Endodermal cell (in vitro differentiated cells): ENCODE results near the gene RASA2. TPM values are rescaled to one million over a fixed set of nuclear protein-coding genes. Genes with fewer than 3 reads are reported as not detected.
A peak's percentile ranks its signal among the peaks of the same experiment; 100 is the strongest.

Source experiments
- DNase-seq: peaks from one replicate; pipeline ENCODE4 v3.0.0-alpha.2; 2017
- H3K27ac ChIP-seq: 2 replicates; pipeline ENCODE4 v1.5.1; 2013; ENCODE audit warnings: mild to moderate bottlenecking, low read depth, low read length, moderate library complexity
- H3K27me3 ChIP-seq: 2 replicates; pipeline ENCODE4 v1.6.1; 2013; ENCODE audit warnings: mild to moderate bottlenecking, low read length, moderate library complexity; ENCODE audit not compliant: insufficient read depth, control insufficient read depth, poor library complexity, severe bottlenecking
- H3K36me3 ChIP-seq: 2 replicates; pipeline ENCODE4 v1.7.0; 2013; ENCODE audit warnings: mild to moderate bottlenecking, low read length, moderate library complexity; ENCODE audit not compliant: control insufficient read depth, insufficient read depth
- H3K4me1 ChIP-seq: one replicate; pipeline ENCODE4 v1.7.0; 2013; ENCODE audit warnings: low read length; ENCODE audit not compliant: control insufficient read depth, insufficient read depth
- H3K4me3 ChIP-seq: 2 replicates; pipeline ENCODE4 v1.5.1; 2013; ENCODE audit warnings: mild to moderate bottlenecking, low read length, moderate library complexity
- H3K9ac ChIP-seq: 2 replicates; pipeline ENCODE4 v1.6.1; 2013; ENCODE audit warnings: mild to moderate bottlenecking, low read length, moderate library complexity; ENCODE audit not compliant: poor library complexity, severe bottlenecking; ENCODE audit errors: extremely low read depth
- H3K9me3 ChIP-seq: 2 replicates; pipeline ENCODE4 v1.6.1; 2013; ENCODE audit warnings: mild to moderate bottlenecking, low read length, moderate library complexity; ENCODE audit not compliant: control insufficient read depth
- H3K27ac Mint-ChIP-seq: 2 replicates; pipeline ENCODE4 v1.8.0; 2020; ENCODE audit warnings: mixed read lengths
- H3K27me3 Mint-ChIP-seq: 2 replicates; pipeline ENCODE4 v1.8.0; 2021; ENCODE audit warnings: mild to moderate bottlenecking, mixed read lengths; ENCODE audit not compliant: insufficient read depth
- H3K36me3 Mint-ChIP-seq: 2 replicates; pipeline ENCODE4 v1.8.0; 2020; ENCODE audit warnings: low read depth, mixed read lengths
- H3K4me1 Mint-ChIP-seq: 2 replicates; pipeline ENCODE4 v1.8.0; 2020; ENCODE audit warnings: mixed read lengths
- H3K4me3 Mint-ChIP-seq: 2 replicates; pipeline ENCODE4 v1.8.0; 2020; ENCODE audit warnings: mild to moderate bottlenecking, moderate library complexity, mixed read lengths
- H3K9me3 Mint-ChIP-seq: 2 replicates; pipeline ENCODE4 v1.8.0; 2020; ENCODE audit warnings: mild to moderate bottlenecking, mixed read lengths
- CTCF ChIP-seq: fragments of 200-600 bp; sonication (generic); conservative IDR thresholded peaks from 2 replicates; pipeline ENCODE4 v1.5.0; 2021; ENCODE audit warnings: antibody characterized with exemption, mild to moderate bottlenecking
- WGBS, 2 experiments: methylation state at CpG; one replicate each; pipeline versions ENCODE4 v1.1.5 to v1.1.7; 2013; ENCODE audit warnings: missing lambda C conversion rate in 2 of 2, mixed read lengths in 1 of 2; ENCODE audit not compliant: insufficient coverage in 1 of 2, insufficient read length in 1 of 2; 5-methylcytosine and 5-hydroxymethylcytosine counted together
- total RNA-seq, 2 donors: library from RNA; stranded (reverse); fragmentation: NEBNext Ultra II Directional in 1 of 2; extraction: Animal tissue kit (Norgen Biotek cat#: 25700) in 1 of 2; gene quantifications; 2 replicates in 1 of 2; 3 replicates in 1 of 2; pipeline ENCODE4 v1.2.1, GENCODE V29; 2021

RASA2 gene
- total RNA-seq, 2 donors from 2014 or later, result 20.5 to 25.0 TPM

GRCh38 chr3:141449424-141449823 is 37.4 kb upstream of the RASA2 start:
- H3K36me3 Mint-ChIP-seq, result peaks cover 13% of the 10 kb centered on the region
- peaks cover 7% of the 10 kb centered on the region for H3K4me1 Mint-ChIP-seq
- Histone ChIP-seq H3K4me3 (no peak overlapping the region), H3K9me3 (no peaks in the 10 kb centered on the region), H3K27me3 (no peaks in the 10 kb centered on the region), H3K4me1 (no peaks in the 10 kb centered on the region), H3K36me3 (peaks cover 11% of the 10 kb centered on the region), H3K27ac (no peak overlapping the region), H3K9ac (no peak overlapping the region)
- no peaks in the 10 kb centered on the region for H3K9me3 Mint-ChIP-seq
- no peaks in the 10 kb centered on the region for H3K27me3 Mint-ChIP-seq
- H3K4me3 Mint-ChIP-seq, result no peak overlapping the region
- no peak for DNase-seq
- 93% methylated on average over 2 to 6 of the region's 6 CpGs for WGBS, 2 experiments
- no peak for TF ChIP-seq CTCF
- H3K27ac Mint-ChIP-seq, result no peak overlapping the region

- no peaks in the 10 kb centered on the region for H3K36me3 Mint-ChIP-seq
- H3K4me3 ChIP-seq, result no peak overlapping the region
- no peak overlapping the region for H3K27ac ChIP-seq
- no peaks in the 10 kb centered on the region for H3K27me3 ChIP-seq
- H3K9ac ChIP-seq, result no peak overlapping the region
- TF ChIP-seq CTCF, result no peak
- 87 to 92% methylated on average over 8 of the region's 8 CpGs for WGBS, 2 experiments
- no peak overlapping the region for H3K27ac Mint-ChIP-seq
- H3K4me3 Mint-ChIP-seq, result no peak overlapping the region
- DNase-seq, result no peak
- peaks cover 8% of the 10 kb centered on the region for H3K36me3 ChIP-seq
- no peaks in the 10 kb centered on the region for H3K9me3 Mint-ChIP-seq
- H3K4me1 Mint-ChIP-seq, result peaks cover 11% of the 10 kb centered on the region
- H3K27me3 Mint-ChIP-seq, result no peaks in the 10 kb centered on the region
- H3K4me1 ChIP-seq, result no peaks in the 10 kb centered on the region
- no peaks in the 10 kb centered on the region for H3K9me3 ChIP-seq
Measured at GRCh38 chr3:141450727-141451375, 36.0 kb upstream of the RASA2 start.

GRCh38 chr3:141452045-141452444 is 34.8 kb upstream of the RASA2 start:
- Mint-ChIP-seq H3K4me3 (no peak overlapping the region), H3K27ac (no peak overlapping the region), H3K36me3 (no peaks in the 10 kb centered on the region), H3K27me3 (no peaks in the 10 kb centered on the region), H3K9me3 (no peaks in the 10 kb centered on the region), H3K4me1 (peaks cover 11% of the 10 kb centered on the region)
- Histone ChIP-seq H3K4me1 (no peaks in the 10 kb centered on the region), H3K36me3 (no peaks in the 10 kb centered on the region), H3K9me3 (no peaks in the 10 kb centered on the region), H3K9ac (no peak overlapping the region), H3K4me3 (no peak overlapping the region), H3K27me3 (no peaks in the 10 kb centered on the region), H3K27ac (no peak overlapping the region)
- DNase-seq, result peak; percentile 68
- TF ChIP-seq CTCF, result peak; percentile 81
